Measurements from ENCODE around the gene GAS2L3.

Gene GAS2L3

GRCh38 chr12:100574187-100575074 is 947 bp downstream of the GAS2L3 start:
- no peaks in the 10 kb centered on the region for H3K9me3 ChIP-seq (ENCODE audit: insufficient read depth, low read length, severe bottlenecking)
- H3K9ac ChIP-seq (ENCODE audit: low read depth, low read length): no peak overlapping the region
- no peaks in the 10 kb centered on the region for H3K27me3 ChIP-seq (ENCODE audit: insufficient read depth, low read length, poor library complexity)
- DNase-seq (no peak), ATAC-seq (ENCODE audit: insufficient read depth, low read depth) (no peak)
- no peak overlapping the region for H3K4me3 ChIP-seq (ENCODE audit: low read depth in 1 of 2, low read length in 2 of 2)
- H2AFZ ChIP-seq (ENCODE audit: low read depth, low read length): no peak overlapping the region
- H3K79me2 ChIP-seq (ENCODE audit: insufficient read depth, low read length): no peaks in the 10 kb centered on the region
- H3K4me2 ChIP-seq (ENCODE audit: insufficient read depth, low read length): no peak overlapping the region
- no peak overlapping the region for H3K27ac ChIP-seq (ENCODE audit: low read length)
- no peaks in the 10 kb centered on the region for H3K36me3 ChIP-seq (ENCODE audit: insufficient read depth, low read length)
- no peaks in the 10 kb centered on the region for H3K4me1 ChIP-seq (ENCODE audit: insufficient read depth, low read length)
- no peaks in the 10 kb centered on the region for H4K20me1 ChIP-seq (ENCODE audit: insufficient read depth, low read length)
- TF ChIP-seq EZH2 (IDR thresholded peaks at IDR 0.05; ENCODE audit: borderline replicate concordance, low read depth, low read length, severe bottlenecking): no peak
- TF ChIP-seq CTCF (IDR thresholded peaks at IDR 0.05; ENCODE audit: borderline replicate concordance, extremely low read depth, low read length, poor library complexity, severe bottlenecking): no peak

GRCh38 chr12:100576331-100577036 is 3.0 kb downstream of the GAS2L3 start:
- no peak overlapping the region for H3K9ac ChIP-seq (ENCODE audit: low read depth, low read length)

GRCh38 chr12:100578923-100579322 is 5.4 kb downstream of the GAS2L3 start:
- ATAC-seq (ENCODE audit: insufficient read depth, low read depth): no peak

More at GRCh38 chr12:100576331-100577036, 3.0 kb downstream of the GAS2L3 start:
- Histone ChIP-seq H3K27ac (ENCODE audit: low read length) (no peak overlapping the region), H2AFZ (ENCODE audit: low read depth, low read length) (no peak overlapping the region), H3K36me3 (ENCODE audit: insufficient read depth, low read length) (no peaks in the 10 kb centered on the region), H3K4me1 (ENCODE audit: insufficient read depth, low read length) (no peaks in the 10 kb centered on the region), H3K9me3 (ENCODE audit: insufficient read depth, low read length, severe bottlenecking) (no peaks in the 10 kb centered on the region), H3K79me2 (ENCODE audit: insufficient read depth, low read length) (no peaks in the 10 kb centered on the region), H3K4me2 (ENCODE audit: insufficient read depth, low read length) (no peak overlapping the region), H4K20me1 (ENCODE audit: insufficient read depth, low read length) (no peaks in the 10 kb centered on the region), H3K27me3 (ENCODE audit: insufficient read depth, low read length, poor library complexity) (no peaks in the 10 kb centered on the region), H3K4me3 (ENCODE audit: low read depth in 1 of 2, low read length in 2 of 2) (no peak overlapping the region)
- no peak for TF ChIP-seq CTCF (IDR thresholded peaks at IDR 0.05; ENCODE audit: borderline replicate concordance, extremely low read depth, low read length, poor library complexity, severe bottlenecking)
- TF ChIP-seq EZH2 (IDR thresholded peaks at IDR 0.05; ENCODE audit: borderline replicate concordance, low read depth, low read length, severe bottlenecking): no peak
- no peak for DNase-seq
- ATAC-seq (ENCODE audit: insufficient read depth, low read depth): no peak

More at GRCh38 chr12:100578923-100579322, 5.4 kb downstream of the GAS2L3 start:
- no peaks in the 10 kb centered on the region for H4K20me1 ChIP-seq (ENCODE audit: insufficient read depth, low read length)
- no peak overlapping the region for H3K9ac ChIP-seq (ENCODE audit: low read depth, low read length)
- no peak overlapping the region for H3K27ac ChIP-seq (ENCODE audit: low read length)
- no peak overlapping the region for H2AFZ ChIP-seq (ENCODE audit: low read depth, low read length)
- no peak for TF ChIP-seq EZH2 (IDR thresholded peaks at IDR 0.05; ENCODE audit: borderline replicate concordance, low read depth, low read length, severe bottlenecking)
- no peak for TF ChIP-seq CTCF (IDR thresholded peaks at IDR 0.05; ENCODE audit: borderline replicate concordance, extremely low read depth, low read length, poor library complexity, severe bottlenecking)
- no peaks in the 10 kb centered on the region for H3K4me1 ChIP-seq (ENCODE audit: insufficient read depth, low read length)
- H3K4me2 ChIP-seq (ENCODE audit: insufficient read depth, low read length): no peak overlapping the region
- no peak overlapping the region for H3K4me3 ChIP-seq (ENCODE audit: low read depth in 1 of 2, low read length in 2 of 2)
- H3K9me3 ChIP-seq (ENCODE audit: insufficient read depth, low read length, severe bottlenecking): no peaks in the 10 kb centered on the region
- H3K27me3 ChIP-seq (ENCODE audit: insufficient read depth, low read length, poor library complexity): no peaks in the 10 kb centered on the region
- no peaks in the 10 kb centered on the region for H3K79me2 ChIP-seq (ENCODE audit: insufficient read depth, low read length)
- DNase-seq: no peak
- no peaks in the 10 kb centered on the region for H3K36me3 ChIP-seq (ENCODE audit: insufficient read depth, low read length)

Measured in DND-41 (cell line).